Adrenal gland (tissue), 12 donors: ENCODE results near the gene TRIP12. TPM values are rescaled to one million over a fixed set of nuclear protein-coding genes. Genes with fewer than 3 reads are reported as not detected.
"Not testable (repeated sequence)": the region's sequence is repeated elsewhere in the genome, so short reads cannot be mapped to it uniquely, and the experiment has no call there.

Experiments used
- DNase-seq, 7 donors: peaks; one replicate each; pipeline ENCODE4 v3.0.0-alpha.2; 2019 to 2020
- H3K27ac ChIP-seq, 5 donors: fragments of 200-600 bp; sonication (generic) in 4 of 5; 1 replicate in 3 of 5; 2 replicates in 2 of 5; pipeline versions ENCODE4 v1.5.1 to v1.8.0; 2016 to 2020; ENCODE audit warnings: mild to moderate bottlenecking in 1 of 5
- H3K27me3 ChIP-seq: fragments of 200-600 bp; 2 replicates; pipeline ENCODE4 v1.8.0; 2021
- H3K36me3 ChIP-seq, 2 donors: fragments of 200-600 bp; replicated peaks in 1 of 2; 1 replicate in 1 of 2; 2 replicates in 1 of 2; pipeline versions ENCODE4 v1.5.1 to v1.8.0; 2018 to 2022
- H3K4me1 ChIP-seq, 2 donors: fragments of 200-600 bp; replicated peaks in 1 of 2; 1 replicate in 1 of 2; 2 replicates in 1 of 2; pipeline versions ENCODE4 v1.5.1 to v1.8.0; 2018 to 2021
- H3K4me3 ChIP-seq, 4 donors: fragments of 200-600 bp; sonication (generic) in 3 of 4; one replicate each; pipeline ENCODE4 v1.5.1; 2016 to 2018
- H3K9me3 ChIP-seq, 3 donors: fragments of 200-600 bp; sonication (generic) in 1 of 3; replicated peaks in 1 of 3; 1 replicate in 2 of 3; 2 replicates in 1 of 3; pipeline versions ENCODE4 v1.5.1 to v1.8.0; 2016 to 2021
- CTCF ChIP-seq, 6 experiments: fragments of 450-650 bp in 4 of 6; fragments of 200-600 bp in 2 of 6; sonication (generic) in 1 of 6; IDR thresholded peaks; 1 replicate in 5 of 6; 2 replicates in 1 of 6; pipeline versions ENCODE4 v1.5.1 to v1.8.0; 2016 to 2021; ENCODE audit warnings: antibody characterized with exemption in 6 of 6, mild to moderate bottlenecking in 2 of 6, moderate library complexity in 1 of 6
- POLR2A ChIP-seq, 2 donors: fragments of 450-650 bp; IDR thresholded peaks; one replicate each; pipeline ENCODE4 v1.6.1; 2017; ENCODE audit warnings: antibody characterized with exemption in 2 of 2, mild to moderate bottlenecking in 2 of 2, moderate library complexity in 1 of 2
- WGBS, 4 donors: extraction: QIAGEN DNeasy Blood & Tissue Kit in 2 of 4; methylation state at CpG; one replicate each; pipeline versions ENCODE4 v1.1.5 to v1.1.7; 2013 to 2017; 5-methylcytosine and 5-hydroxymethylcytosine counted together
- intact Hi-C, 2 donors: fragments of 100-400 bp; cut with DNase I; formaldehyde crosslinking; loops; one replicate each; pipeline versions ENCODE4 v1.14.1 to v1.15.0; 2022 to 2023
- polyA plus RNA-seq, 3 donors: library from polyadenylated mRNA; stranded (reverse); fragments of 200-250 nt in 2 of 3; fragments of 350-450 nt in 1 of 3; fragmentation: Illumina TruSeq in 1 of 3; extraction: RNeasy Lipid Tissue Mini Kit (QIAGEN cat#74804) in 1 of 3; gene quantifications; one replicate each; pipeline ENCODE4 v1.2.3, GENCODE V29; 2013 to 2014
- total RNA-seq, 9 donors: library from RNA; depleted of rRNA in 4 of 9; stranded (reverse); fragments of >200 nt in 4 of 9; fragments of 120-200 nt in 1 of 9; fragmentation: NEBNext Ultra II Directional in 1 of 9; extraction: Animal tissue kit (Norgen Biotek cat#: 25700) in 1 of 9; gene quantifications; one replicate each; pipeline versions ENCODE4 v1.1.0 to v1.2.4, GENCODE V29; 2013 to 2023
- donor health status: healthy with polysubstance abuse.
- donor health status: Bipolar disorder and iron deficiency.
- donor health status: DM: yes; HTN: yes; CAD: no.
- donor health status: DM: no; HTN: no; CAD: no.
- donor health status: DM: no; HTN: no; CAD: no.
- donor health status: DM: yes; HTN: yes; CAD: no.

The TRIP12 gene
- total and polyA plus RNA-seq, 12 donors, result 15.5 to 242 (median 146) TPM

- intact Hi-C loops, result no loop called here
- peaks cover 0 to 15% of the 10 kb centered on the region in 2 donors for H3K36me3 ChIP-seq
These were observed 86.1 kb downstream of the TRIP12 start for GRCh38 chr2:229835596-229836283.

GRCh38 chr2:229834368-229834767 is 87.4 kb downstream of the TRIP12 start:
- WGBS, 4 donors, result 68 to 80% (median 72%) methylated on average over 4 of the region's 4 CpGs
- H3K27me3 ChIP-seq, DNase-seq, H3K4me3 ChIP-seq, intact Hi-C loops, H3K9me3 ChIP-seq: not testable (repeated sequence)
- Histone ChIP-seq H3K36me3 (peaks cover 0 to 13% of the 10 kb centered on the region in 2 donors), H3K4me1 (peaks cover 21 to 35% of the 10 kb centered on the region in 2 donors), H3K27ac (peak overlapping the region in 3 of 5 donors; percentile 6 to 34 (median 12))

More at GRCh38 chr2:229835596-229836283, 86.1 kb downstream of the TRIP12 start:
- no peak for TF ChIP-seq POLR2A (IDR thresholded peaks at IDR 0.05)
- no peak for DNase-seq
- 73 to 82% (median 81%) methylated on average over 3 of the region's 3 CpGs for WGBS, 4 donors
- H3K27ac ChIP-seq, result no peak overlapping the region
- no peaks in the 10 kb centered on the region for H3K9me3 ChIP-seq
- no peaks in the 10 kb centered on the region for H3K27me3 ChIP-seq
- H3K4me3 ChIP-seq, result no peak overlapping the region
- H3K4me1 ChIP-seq, result peaks cover 21 to 30% of the 10 kb centered on the region in 2 donors

GRCh38 chr2:229832510-229832898 is 89.3 kb downstream of the TRIP12 start:
- Histone ChIP-seq H3K27ac (no peak overlapping the region), H3K4me3 (no peak overlapping the region), H3K27me3 (no peaks in the 10 kb centered on the region), H3K4me1 (peaks cover 21 to 35% of the 10 kb centered on the region in 2 donors), H3K9me3 (no peaks in the 10 kb centered on the region), H3K36me3 (peaks cover 0 to 26% of the 10 kb centered on the region in 2 donors)
- DNase-seq, result no peak
- intact Hi-C loops, result no loop called here
- 75 to 90% (median 87%) methylated on average over 2 of the region's 2 CpGs for WGBS, 4 donors
- no peak for TF ChIP-seq POLR2A (IDR thresholded peaks at IDR 0.05)
- no peak for TF ChIP-seq CTCF (IDR thresholded peaks at IDR 0.05)

GRCh38 chr2:229831805-229832509 is 89.9 kb downstream of the TRIP12 start:
- peaks cover 21 to 35% of the 10 kb centered on the region in 2 donors for H3K4me1 ChIP-seq
- no peaks in the 10 kb centered on the region for H3K27me3 ChIP-seq
- H3K9me3 ChIP-seq, result no peaks in the 10 kb centered on the region
- WGBS, 4 donors, result 95 to 97% (median 96%) methylated on average over 3 of the region's 3 CpGs
- H3K4me3 ChIP-seq, result no peak overlapping the region
- intact Hi-C loops, result no loop called here
- H3K27ac ChIP-seq, result no peak overlapping the region
- DNase-seq, result no peak
- H3K36me3 ChIP-seq, result peaks cover 0 to 32% of the 10 kb centered on the region in 2 donors
- TF ChIP-seq POLR2A (IDR thresholded peaks at IDR 0.05) (no peak), CTCF (IDR thresholded peaks at IDR 0.05) (no peak)

GRCh38 chr2:229825476-229825875 is 96.3 kb downstream of the TRIP12 start:
- Histone ChIP-seq H3K36me3 (peaks cover 0 to 48% of the 10 kb centered on the region in 2 donors), H3K27ac (no peak overlapping the region), H3K27me3 (no peaks in the 10 kb centered on the region), H3K4me1 (peaks cover 0 to 5% of the 10 kb centered on the region in 2 donors), H3K4me3 (no peak overlapping the region), H3K9me3 (no peaks in the 10 kb centered on the region)
- DNase-seq, result no peak
- no peak for TF ChIP-seq POLR2A (IDR thresholded peaks at IDR 0.05)
- TF ChIP-seq CTCF (IDR thresholded peaks at IDR 0.05), result no peak
- WGBS, 4 donors, result 80 to 100% (median 90%) methylated on average over 1 of the region's 1 CpG
- intact Hi-C loops, result no loop called here
